ENCODE results near the gene CNOT3.
"Not testable (repeated sequence)": the region's sequence is repeated elsewhere in the genome, so short reads cannot be mapped to it uniquely, and the experiment has no call there.

CNOT3 gene

DNA sequence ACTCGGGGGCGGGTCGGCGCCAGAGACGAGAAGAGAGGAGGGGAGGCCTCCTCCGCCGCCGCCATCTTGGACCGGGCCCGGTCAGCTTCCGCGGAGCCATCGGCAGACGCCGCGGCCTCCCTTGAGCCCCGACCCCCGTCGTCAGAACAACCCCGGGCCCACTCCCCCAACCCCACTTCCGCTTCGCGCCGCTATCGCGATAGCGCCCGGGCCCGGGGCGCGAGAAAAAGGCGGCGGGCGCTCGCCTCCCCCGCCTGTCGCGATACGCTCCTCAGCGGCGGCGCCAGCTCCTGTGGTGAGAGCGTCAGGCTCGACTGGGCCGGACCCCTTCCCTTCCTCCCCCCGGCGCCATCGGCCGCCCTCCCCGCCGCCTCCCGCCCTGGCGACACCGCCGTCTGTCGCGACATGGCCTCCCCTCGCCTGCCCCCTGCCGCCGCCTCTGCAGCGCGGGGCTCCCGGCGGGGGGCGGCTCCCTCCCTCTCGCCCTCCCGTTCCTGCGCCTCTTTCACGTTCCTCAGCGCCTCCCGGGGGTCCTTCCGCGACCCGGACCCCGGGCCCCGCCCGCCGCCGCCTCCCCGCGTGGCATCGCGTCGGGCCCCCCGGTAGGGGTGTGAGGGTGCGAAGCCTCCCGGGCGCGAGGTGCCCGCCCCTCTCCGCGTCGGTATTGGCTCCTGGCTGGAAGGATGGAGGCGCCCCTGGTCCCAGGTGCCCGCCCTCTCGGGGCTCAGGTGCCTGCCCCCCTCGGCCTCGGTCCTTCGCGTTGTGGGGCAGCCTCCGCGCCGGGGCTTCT, at the start of gene CNOT3:
TSS of gene CNOT3 (plus strand) at position 64 of the 790 bp plus-strand sequence. CDS start 5,217 bp downstream, outside the sequence.
- in situ Hi-C loops (cut with MboI; ENCODE audit: low sequenced_read_pairs) = no loop called here

DNA sequence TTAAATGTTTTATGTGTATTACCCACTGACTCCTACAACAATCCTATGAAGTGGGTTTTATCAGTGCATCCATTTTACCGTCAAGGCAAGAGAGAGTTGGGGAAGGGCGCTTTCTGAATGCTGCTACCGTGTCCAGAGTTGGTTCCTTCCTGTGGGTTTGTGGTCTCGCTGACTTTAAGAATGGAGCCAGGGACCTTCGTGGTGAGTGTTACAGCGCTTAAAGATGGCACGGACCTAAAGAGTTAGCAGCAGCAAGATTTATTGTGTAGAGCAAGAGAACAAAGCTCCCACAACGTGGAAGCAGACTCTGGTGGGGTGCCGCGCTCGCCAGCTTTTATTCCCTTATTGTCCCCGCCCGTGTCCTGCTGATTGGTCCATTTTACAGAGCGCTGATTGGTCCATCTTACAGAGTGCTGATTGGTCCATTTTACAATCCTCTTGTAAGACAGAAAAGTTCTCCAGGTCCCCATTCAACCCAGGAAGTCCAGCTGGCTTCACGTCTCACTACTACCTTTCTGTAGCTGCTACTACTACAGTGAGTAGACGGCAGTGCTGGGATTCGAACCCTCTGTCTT, 43.0 kb upstream of the CNOT3 start:
- in situ Hi-C loops (cut with MboI; ENCODE audit: low sequenced_read_pairs) = no loop called here

DNA sequence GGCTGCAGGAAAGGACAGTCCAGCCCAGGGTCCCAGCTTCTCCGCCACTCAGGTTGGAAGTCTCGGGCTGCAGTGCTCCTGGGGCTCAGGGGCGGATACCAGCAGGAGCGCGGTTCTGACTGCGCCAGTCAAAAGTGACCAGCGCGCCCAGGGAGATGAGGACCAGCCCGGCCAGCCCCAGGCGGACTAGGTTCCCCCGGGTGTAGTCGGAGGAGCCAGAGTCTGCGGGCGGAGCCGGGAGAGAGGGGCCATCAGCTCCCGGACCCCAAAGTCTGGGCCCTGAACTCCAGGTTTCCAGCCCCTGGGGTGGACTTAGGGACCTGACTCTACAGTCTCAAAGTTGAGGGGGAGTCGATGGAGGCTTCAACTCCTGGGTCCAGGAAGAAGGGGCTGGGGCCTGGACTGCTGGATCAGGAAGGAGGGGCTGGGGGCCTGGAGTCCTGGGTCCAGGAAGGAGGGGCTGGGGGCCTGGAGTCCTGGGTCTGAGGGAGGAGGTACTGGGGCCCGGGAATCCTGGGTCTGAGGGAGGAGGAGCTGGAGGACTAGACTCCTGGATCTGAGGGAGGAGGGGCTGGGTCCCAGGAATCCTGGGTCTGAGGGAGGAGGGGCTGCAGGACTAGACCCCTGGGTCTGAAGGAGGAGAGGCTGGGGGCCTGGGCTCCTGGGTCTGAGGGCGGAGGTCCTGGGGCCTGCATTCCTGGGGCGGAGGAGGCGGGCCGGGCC, 42.3 kb upstream of the CNOT3 start:
- in situ Hi-C loops (cut with MboI; ENCODE audit: low sequenced_read_pairs) = no loop called here

DNA sequence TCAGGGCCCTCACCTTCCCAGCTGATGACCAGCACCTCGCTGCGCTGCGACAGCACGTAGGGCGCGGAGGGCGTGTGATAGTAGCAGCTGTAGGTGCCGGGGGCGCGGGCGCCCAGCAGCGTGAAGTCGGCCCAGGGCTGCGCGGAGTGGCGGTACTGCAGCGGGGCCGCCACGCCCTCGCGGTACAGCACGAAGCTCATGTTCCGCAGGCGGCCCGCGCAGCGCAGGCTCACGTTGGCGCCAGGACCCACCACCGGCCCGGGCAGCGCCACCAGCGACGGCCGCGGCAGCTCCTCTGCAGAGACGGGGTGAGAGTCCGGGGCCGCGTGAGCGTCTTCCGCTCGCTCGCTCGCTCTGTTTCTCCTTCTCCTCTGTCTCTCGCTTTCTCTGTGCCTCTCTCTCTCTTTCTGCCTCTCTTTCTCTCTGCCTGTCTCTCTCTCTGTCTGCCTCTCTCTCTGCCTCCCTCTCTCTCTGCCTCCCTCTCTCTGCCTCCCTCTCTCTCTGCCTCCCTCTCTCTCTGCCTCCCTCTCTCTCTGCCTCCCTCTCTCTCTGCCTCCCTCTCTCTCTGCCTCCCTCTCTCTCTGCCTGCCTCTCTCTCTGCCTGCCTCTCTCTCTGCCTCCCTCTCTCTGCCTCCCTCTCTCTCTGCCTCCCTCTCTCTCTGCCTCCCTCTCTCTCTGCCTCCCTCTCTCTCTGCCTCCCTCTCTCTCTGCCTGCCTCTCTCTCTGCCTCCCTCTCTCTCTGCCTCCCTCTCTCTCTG, 41.5 kb upstream of the CNOT3 start:
- in situ Hi-C loops (cut with MboI; ENCODE audit: low sequenced_read_pairs) = not testable (repeated sequence)

DNA sequence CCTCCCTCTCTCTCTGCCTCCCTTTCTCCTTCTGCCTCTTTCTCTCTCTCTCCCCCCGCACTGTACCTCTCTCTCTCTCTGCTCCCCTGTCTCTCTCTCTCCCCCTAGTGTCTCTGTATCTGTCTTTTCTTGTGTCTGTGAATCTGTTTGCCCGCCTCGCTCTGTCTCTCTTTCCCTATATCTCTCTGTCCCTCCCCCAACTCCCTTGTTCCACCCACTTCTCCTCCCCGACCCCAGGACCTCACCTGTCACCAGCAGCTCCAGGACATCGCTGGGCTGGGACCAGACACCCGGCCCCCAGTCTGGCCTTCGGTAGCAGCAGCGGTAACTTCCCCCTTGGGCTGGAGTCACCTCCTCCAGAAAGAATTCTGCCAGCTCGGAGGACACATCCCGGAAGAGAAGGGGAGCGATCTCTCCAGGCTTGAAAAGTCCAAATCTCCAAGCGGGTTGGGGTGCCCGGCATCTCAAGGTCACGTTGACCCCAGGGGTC, 40.9 kb upstream of the CNOT3 start:
- in situ Hi-C loops (cut with MboI; ENCODE audit: low sequenced_read_pairs) = no loop called here

DNA sequence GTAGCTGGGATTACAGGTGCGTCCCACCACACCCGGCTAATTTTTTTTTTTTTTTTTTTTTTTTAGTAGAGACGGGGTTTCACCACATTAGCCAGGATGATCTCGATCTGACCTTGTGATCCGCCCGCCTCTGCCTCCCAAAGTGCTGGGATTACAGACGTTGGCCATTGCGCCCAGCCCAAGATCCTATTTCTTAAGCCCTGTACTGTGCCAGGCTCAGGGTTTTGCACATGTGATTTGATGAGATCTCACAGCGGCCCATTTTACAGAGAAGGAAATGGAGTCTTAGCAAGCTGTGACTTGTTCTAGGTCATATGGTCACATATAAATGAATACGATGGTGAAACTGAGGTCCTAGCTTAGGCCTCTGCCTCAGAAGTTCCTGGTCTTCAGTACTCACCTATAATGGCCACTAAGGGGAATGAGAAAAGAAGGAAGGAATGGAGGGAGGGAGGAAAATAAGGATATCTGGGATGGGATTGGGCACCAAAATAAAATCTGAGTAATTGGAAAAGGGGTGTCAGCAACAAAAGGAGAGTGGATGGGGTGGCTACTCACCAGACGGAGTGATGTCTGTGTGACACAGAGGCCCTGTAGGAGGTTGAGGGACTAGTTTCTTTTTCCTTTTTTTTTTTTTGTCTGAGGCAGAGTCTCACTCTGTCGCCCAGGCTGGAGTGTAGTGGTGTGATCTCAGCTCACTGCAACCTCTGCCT, 38.2 kb upstream of the CNOT3 start:
- in situ Hi-C loops (cut with MboI; ENCODE audit: low sequenced_read_pairs) = no loop called here

DNA sequence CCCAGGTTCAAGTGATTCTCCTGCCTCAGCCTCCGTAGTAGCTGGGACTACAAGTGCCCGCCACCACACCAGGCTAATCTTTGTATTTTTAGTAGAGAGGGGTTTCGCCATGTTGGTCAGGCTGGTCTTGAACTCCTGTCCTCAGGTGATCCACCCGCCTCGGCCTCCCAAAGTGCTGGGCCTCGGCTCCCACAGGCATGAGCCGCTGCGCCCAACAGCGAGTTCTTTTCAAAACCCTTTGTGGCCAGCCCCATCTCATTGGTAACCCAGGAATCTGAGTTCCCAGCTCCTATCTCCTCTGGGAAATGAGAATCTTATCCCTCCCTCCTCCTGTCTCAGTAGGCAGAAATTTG, 37.7 kb upstream of the CNOT3 start:
- in situ Hi-C loops (cut with MboI; ENCODE audit: low sequenced_read_pairs) = not testable (repeated sequence)

DNA sequence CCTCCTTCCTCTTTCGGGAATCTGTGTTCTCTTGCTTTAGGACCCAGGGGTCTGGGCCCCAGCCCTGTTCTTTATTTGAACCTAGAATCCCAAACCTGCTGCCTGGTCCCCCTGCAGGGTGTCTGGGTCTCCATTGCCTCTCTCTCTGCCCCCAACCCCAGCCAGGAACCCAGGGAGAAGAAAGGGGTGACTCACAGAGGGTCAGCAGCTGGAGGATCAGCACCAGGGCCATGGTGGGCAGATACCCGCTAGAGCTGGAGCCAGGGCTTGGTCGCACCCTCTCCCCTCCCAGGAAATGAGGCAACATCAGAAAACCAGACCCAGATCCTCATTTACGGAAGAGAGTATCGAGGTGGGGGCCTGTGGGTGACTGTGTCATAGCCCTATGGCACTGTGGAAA, 37.0 kb upstream of the CNOT3 start, which contains the start of gene OSCAR:
TSS of gene OSCAR (minus strand) at position 243 of the 400 bp plus-strand sequence. CDS start at position 232, 11 bp downstream.
- in situ Hi-C loops (cut with MboI; ENCODE audit: low sequenced_read_pairs) = no loop called here

DNA sequence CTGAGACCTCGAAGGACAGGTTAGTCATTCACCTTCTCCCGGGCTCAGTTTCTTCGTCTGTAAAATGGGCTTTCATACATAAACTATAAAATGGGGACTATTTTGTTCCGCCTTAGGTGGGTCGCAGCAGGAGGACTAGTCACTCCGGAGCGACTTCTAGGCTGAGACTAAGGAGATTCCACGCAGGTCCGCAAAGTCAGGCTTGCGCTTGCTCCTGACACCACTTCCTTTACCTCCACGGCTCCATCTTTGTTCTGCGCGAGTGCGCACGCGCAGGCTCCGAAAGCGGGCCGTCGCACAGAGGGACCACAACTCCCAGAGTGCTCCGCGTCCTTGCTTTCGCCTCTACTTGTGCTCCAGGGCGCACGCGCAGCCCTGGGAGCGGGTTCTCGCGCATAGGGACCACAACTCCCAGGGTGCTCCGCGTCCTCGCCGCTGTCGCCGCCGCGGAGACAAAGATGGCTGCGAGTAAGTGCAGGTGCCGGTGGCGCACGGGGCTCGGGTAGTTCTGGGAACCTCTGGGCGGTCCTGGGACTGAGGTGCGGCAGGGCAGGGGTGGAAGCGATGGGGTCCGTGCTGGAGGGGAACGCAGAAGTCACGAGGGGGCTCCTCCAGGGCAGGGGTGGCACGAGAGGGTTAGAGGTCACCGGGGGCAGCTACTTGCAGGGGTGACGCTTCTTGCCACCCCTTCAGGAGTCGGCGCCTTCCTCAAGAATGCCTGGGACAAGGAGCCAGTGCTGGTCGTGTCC, 35.0 kb upstream of the CNOT3 start, which contains the start of gene NDUFA3:
TSS of gene NDUFA3 (plus strand) at position 435 of the 749 bp plus-strand sequence. CDS start at position 459, 24 bp downstream.
- in situ Hi-C loops (cut with MboI; ENCODE audit: low sequenced_read_pairs) = no loop called here

DNA sequence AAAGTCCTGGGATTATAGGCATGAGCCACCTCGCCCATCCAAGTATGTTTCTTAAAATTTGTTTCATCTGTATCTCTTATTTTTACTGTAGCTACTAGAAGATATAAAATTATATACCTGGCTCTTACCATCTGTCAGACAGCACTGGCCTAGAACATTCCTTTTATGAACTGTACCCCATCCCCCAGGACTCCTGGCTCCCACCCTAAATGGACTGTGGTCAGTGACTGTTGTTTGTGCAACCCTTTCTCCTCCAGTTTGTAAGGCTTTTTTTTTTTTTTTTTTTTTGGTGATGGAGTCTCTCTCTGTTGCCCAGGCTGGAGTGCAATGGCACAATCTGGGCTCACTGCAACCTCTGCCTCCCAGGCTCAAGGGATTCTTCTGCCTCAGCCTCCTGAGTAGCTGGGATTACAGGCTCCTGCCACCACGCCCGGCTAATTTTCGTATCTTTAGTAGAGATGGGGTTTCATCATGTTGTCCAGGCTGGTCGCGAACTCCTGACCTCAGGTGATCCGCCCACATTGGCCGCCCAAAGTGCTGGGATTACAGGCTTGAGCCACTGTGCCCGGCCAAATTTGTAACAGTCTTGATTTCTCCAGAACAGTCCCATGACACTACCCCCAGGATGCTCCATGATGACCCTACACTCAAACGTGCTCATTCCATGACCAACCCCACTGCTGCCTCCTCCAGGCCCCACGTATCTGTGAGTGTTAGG, 32.4 kb upstream of the CNOT3 start:
- in situ Hi-C loops (cut with MboI; ENCODE audit: low sequenced_read_pairs) = no loop called here

DNA sequence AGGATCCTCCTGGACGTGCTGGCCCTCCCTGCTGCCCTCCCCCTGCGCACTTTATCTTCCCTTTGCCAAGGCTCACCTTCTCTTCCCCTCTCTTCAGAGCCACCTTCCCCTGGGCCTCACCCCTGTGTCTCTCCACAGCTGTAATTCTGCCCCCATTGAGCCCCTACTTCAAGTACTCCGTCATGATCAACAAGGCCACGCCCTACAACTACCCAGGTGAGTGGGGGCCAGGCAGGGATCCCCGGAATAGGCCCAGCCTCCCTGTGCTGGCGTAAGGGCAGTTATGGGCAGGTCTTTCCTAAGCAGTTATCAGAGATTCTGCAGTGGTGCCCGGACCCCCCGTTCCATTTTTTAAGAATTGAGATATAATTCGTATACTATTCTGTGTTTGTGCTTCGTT, 31.8 kb upstream of the CNOT3 start:
- in situ Hi-C loops (cut with MboI; ENCODE audit: low sequenced_read_pairs) = no loop called here

DNA sequence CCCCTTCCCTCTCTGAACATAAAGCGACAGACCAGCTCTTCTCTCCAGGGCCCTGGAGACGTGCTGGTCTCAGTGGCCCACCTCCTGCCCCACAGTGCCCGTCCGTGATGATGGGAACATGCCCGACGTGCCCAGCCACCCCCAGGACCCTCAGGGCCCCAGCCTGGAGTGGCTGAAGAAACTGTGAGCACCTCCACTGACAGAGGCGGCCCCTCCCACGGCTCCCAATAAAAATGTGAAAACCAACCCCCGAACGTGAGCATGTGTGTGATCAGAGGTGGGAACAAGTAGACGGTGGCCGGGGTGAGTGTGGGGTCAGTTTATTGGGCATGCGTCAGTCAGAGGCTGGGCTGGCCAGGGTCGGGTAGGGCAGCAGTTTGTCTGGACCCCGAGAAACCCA, 30.8 kb upstream of the CNOT3 start:
- in situ Hi-C loops (cut with MboI; ENCODE audit: low sequenced_read_pairs) = no loop called here

DNA sequence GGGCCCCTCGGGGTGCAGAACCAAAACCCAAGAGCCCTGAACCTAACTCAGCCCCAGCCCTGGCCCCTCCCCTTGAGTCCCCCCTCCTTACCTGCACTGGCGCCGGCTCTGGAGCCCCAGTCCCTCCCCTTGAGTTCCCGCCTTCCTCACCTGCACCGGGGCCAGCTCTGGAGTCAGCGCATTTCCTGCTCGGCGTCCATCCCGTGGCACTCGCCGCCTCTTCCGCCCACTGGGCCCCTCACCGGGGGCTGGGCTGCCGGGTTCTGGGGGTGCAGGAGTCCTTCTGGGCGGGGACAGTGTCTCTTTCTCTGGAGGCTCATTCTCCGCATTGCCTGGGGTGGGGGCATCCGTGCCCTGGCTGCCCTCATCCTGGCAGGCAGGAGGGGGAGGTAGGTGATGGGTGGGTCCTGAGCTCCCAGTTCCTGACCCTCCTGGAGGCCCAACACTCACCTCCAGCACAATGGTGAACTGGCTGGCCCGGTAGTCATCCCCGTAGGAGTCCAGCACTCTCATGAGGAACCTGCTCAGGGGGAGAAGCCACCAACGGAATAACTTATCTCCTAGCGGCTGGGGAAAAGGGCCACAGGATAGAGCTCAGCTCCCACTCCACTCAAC, 29.6 kb upstream of the CNOT3 start:
- in situ Hi-C loops (cut with MboI; ENCODE audit: low sequenced_read_pairs) = no loop called here

DNA sequence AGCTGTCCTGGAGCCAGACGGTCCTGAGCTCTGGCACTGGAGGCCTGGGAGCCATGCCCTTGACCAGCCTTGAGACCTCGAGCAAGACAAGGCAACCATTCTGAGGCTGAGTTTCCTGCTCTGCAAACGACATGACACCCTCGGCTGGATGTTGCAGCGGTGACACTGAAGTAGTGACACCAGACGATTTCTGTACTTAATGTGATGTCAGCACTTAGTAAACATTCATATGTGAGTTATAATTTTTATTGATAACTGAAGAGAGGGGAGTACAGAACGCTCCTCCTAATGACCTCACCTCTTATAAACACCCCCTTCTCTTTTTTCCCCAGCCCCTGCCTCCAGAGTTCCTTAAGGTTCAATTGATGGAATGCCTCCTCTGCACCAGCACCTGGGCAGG, 29.1 kb upstream of the CNOT3 start:
- in situ Hi-C loops (cut with MboI; ENCODE audit: low sequenced_read_pairs) = no loop called here

DNA sequence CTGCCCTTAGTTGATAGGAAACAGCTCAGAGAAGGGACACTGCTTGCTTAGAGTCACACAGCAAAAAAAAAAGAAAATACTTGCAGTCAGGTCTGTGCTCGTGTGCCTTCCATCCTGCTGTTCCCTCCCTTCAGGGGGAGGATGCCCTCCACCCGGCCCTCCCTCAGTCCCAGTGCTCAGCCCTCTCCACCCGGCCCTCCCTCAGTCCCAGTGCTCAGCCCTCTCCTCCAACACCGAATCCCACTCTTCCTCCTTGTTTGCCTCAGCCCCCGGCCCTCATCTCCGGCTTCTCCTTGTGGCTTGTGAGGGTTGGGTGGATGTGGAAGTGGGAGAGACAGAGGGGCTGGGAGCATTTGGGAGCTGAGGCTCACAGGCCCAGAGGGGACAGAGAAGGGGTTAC, 27.9 kb upstream of the CNOT3 start:
- in situ Hi-C loops (cut with MboI; ENCODE audit: low sequenced_read_pairs) = no loop called here

DNA sequence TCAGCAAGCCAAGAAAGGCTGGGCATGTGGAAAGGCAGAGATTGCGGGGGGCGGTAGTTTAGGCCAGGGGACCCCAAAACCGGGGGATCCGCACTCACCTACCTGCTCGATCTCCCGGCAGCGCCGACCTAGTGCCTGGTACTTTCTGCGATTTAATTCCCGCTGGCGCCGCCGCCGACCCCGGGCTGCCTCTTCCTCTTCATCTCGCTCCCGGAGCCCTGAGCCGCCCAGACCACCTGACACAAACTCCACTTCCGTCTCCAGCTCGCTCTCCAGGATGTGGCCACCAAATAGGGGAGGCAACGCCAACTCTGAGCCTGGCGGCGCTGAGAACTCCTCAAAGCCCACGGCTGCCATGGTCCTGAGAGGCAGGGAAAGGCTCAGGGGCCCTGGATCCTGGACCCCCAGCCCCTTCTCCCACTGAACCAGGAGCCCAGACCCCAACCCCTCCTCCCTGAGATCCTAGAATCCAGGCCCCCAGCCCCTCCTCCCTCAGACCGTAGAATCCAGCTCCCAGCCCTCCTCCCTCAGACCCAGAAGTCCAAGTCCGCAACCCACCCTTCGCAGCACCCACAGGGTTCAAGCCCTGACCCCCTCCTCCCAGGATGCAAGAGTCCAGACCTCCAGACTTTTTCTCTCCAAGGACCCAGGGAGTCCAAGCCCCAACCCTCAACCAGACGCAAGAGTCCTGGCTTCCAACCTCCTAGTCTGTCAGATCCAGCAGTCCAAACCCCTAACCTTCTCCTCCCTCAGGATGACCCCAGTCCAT, 23.0 kb upstream of the CNOT3 start:
- in situ Hi-C loops (cut with MboI; ENCODE audit: low sequenced_read_pairs) = no loop called here

DNA sequence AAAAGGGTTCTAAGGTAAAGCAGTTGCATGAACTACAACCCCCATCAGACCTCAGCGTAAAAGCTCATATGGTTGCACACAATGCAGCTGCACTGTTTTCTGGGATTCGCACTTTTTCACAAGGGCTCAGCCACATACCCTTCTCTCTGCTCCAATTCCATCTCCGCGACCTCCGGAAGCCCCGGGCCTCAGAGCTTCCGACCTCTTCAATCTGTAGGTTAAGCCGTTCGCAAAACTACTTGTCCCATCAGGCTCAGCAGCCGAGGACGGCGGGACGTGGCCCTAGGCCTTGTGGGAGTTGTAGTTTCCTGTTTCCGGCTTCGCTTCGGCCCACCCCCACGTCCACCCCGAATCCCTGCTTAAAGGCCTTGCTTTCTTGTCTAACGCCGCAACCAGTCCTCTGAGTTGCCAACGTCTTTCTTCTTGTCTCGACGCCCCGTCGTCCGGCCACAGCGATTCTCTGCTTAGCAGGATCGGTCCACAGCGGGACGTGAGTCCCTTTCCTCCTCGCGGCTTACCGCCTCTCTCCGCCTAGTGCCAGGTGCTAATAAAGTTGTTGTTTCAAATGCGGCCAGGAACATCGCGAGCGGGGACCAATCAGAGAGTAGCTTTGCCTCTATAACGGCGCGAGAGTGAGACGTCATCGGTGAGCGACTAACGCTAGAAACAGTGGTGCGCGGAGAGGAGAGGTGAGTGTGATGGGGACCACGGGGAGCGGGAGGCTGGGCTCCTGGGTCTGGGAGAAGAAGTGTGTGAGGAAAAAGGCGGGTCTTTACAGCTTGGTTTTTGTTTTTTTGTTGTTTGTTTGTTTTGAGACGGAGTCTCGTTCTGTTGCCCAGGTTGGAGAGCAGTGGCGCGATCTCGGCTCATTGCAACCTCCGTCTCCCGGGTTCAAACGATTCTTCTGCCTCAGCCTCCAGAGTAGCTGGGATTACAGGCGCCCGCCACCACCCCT, 22.2 kb upstream of the CNOT3 start, which contains the start of the genes PRPF31 and TFPT:
TSS of gene PRPF31 (plus strand) at position 646 of the 955 bp plus-strand sequence. CDS start 2,525 bp downstream, outside the sequence.
TSS of gene TFPT (minus strand) at position 549 of the 955 bp plus-strand sequence. CDS start at position 161, 388 bp downstream.
- in situ Hi-C loops (cut with MboI; ENCODE audit: low sequenced_read_pairs) = no loop called here
